OCI-LY7 (cell line): Measurements from ENCODE around the gene CBY2. TPM values are rescaled to one million over a fixed set of nuclear protein-coding genes. Genes with fewer than 3 reads are reported as not detected.

ENCODE experiments used
- BruUV-seq: library from RNA; stranded (reverse); fragments of 400-500 nt; replicated peaks from 2 replicates; lab custom pipeline; 2021; lab: Mats Ljungman, UMichigan
- CTCF ChIA-PET: fragments of 300-600 bp; sonication (Branson Sonifier 250); formaldehyde crosslinking; loops from one replicate; lab custom pipeline; 2022; ENCODE audit warnings: antibody characterized with exemption; ENCODE audit not compliant: unreplicated experiment; lab: Charles Lee
- POLR2A ChIA-PET: fragments of 300-600 bp; sonication (Branson Sonifier 250); formaldehyde crosslinking; loops from one replicate; lab custom pipeline; 2022; ENCODE audit warnings: antibody characterized with exemption; lab: Charles Lee
- DNase-seq: peaks from one replicate; pipeline ENCODE4 v3.0.0-alpha.2; 2015; ENCODE audit warnings: low spot score
- H2AFZ ChIP-seq: fragments of 200-600 bp; sonication (generic), shearing (Covaris generic); 2 replicates; pipeline ENCODE4 v1.6.1; 2014; ENCODE audit warnings: mild to moderate bottlenecking, antibody characterized with exemption, low read length, moderate library complexity
- H3K27ac ChIP-seq: fragments of 200-600 bp; sonication (generic); 2 replicates; pipeline ENCODE4 v1.5.1; 2014; ENCODE audit warnings: mixed run types, low read depth, mild to moderate bottlenecking, moderate library complexity, low read length, inconsistent platforms; ENCODE audit not compliant: poor library complexity, severe bottlenecking
- H3K36me3 ChIP-seq: fragments of 200-600 bp; sonication (generic); 2 replicates; pipeline ENCODE4 v1.6.1; 2014; ENCODE audit warnings: mild to moderate bottlenecking, antibody characterized with exemption, low read length, moderate library complexity, mixed read lengths; ENCODE audit not compliant: insufficient read depth
- H3K4me1 ChIP-seq: fragments of 200-600 bp; sonication (generic); 2 replicates; pipeline ENCODE4 v1.5.1; 2014; ENCODE audit warnings: mild to moderate bottlenecking, low read length; ENCODE audit not compliant: insufficient read depth, poor library complexity, severe bottlenecking
- H3K4me2 ChIP-seq: fragments of 200-600 bp; sonication (generic); 2 replicates; pipeline ENCODE4 v1.6.1; 2014; ENCODE audit warnings: mild to moderate bottlenecking, low read length
- H3K4me3 ChIP-seq: fragments of 200-600 bp; sonication (generic); 2 replicates; pipeline ENCODE4 v1.5.1; 2014; ENCODE audit warnings: mild to moderate bottlenecking, low read depth, low read length; ENCODE audit not compliant: poor library complexity, severe bottlenecking
- H3K79me2 ChIP-seq: fragments of 200-600 bp; sonication (generic); 2 replicates; pipeline ENCODE4 v1.6.1; 2016; ENCODE audit warnings: low read depth, mild to moderate bottlenecking, low read length, moderate library complexity, mixed read lengths; ENCODE audit not compliant: insufficient read depth
- H3K9me2 ChIP-seq: fragments of 200-600 bp; sonication (generic); 2 replicates; pipeline ENCODE4 v1.6.1; 2016; ENCODE audit warnings: mild to moderate bottlenecking, low read length, mixed read lengths; ENCODE audit not compliant: insufficient read depth
- H3K9me3 ChIP-seq: fragments of 200-600 bp; sonication (generic); 2 replicates; pipeline ENCODE4 v1.6.1; 2014; ENCODE audit warnings: mild to moderate bottlenecking, mixed run types, low read length, mixed read lengths
- H4K20me1 ChIP-seq: fragments of 200-600 bp; sonication (generic); 2 replicates; pipeline ENCODE4 v1.6.1; 2014; ENCODE audit warnings: mild to moderate bottlenecking, antibody characterized with exemption, low read length, moderate library complexity, mixed read lengths; ENCODE audit not compliant: insufficient read depth
- CTCF ChIP-seq: fragments of 200-600 bp; sonication (generic); conservative IDR thresholded peaks from 2 replicates; pipeline ENCODE4 v1.5.1; 2014; ENCODE audit warnings: mild to moderate bottlenecking, antibody characterized with exemption, low read length, moderate library complexity, mixed read lengths
- EZH2phosphoT487 ChIP-seq: fragments of 200-600 bp; sonication (generic); IDR thresholded peaks from 2 replicates; pipeline ENCODE4 v1.6.1; 2018; ENCODE audit warnings: low read depth, borderline replicate concordance, mild to moderate bottlenecking, mixed run types, antibody characterized with exemption, low read length, moderate library complexity, mixed read lengths
- intact Hi-C: fragments of 100-400 bp; cut with micrococcal nuclease; formaldehyde crosslinking; loops from one replicate; pipeline ENCODE4 v1.10.0; 2022; ENCODE audit not compliant: unreplicated experiment
- total RNA-seq, 2 experiments: library from RNA; depleted of rRNA in 1 of 2; stranded (reverse); fragments of >200 nt in 1 of 2; shearing (Covaris generic) in 1 of 2; gene quantifications; 2 replicates each; pipeline ENCODE4 v1.2.3, GENCODE V29; 2014 to 2022

CBY2 gene
- total RNA-seq, 2 experiments from 2014 or later: not detected

- Histone ChIP-seq H4K20me1 (no peaks in the 10 kb centered on the region), H3K9me3 (no peaks in the 10 kb centered on the region), H3K9me2 (no peaks in the 10 kb centered on the region), H2AFZ (no peak overlapping the region), H3K36me3 (no peaks in the 10 kb centered on the region), H3K79me2 (no peaks in the 10 kb centered on the region), H3K4me2 (no peak overlapping the region), H3K27ac (no peak overlapping the region), H3K4me1 (no peaks in the 10 kb centered on the region), H3K4me3 (no peak overlapping the region)
- no peak for TF ChIP-seq CTCF
- no peak for TF ChIP-seq EZH2phosphoT487
- DNase-seq: no peak
- CTCF ChIA-PET: no interaction called here
- POLR2A ChIA-PET: no interaction called here
- no TSS peak for BruUV-seq
- intact Hi-C loops: no loop called here
Observed at GRCh38 chr13:45713721-45714120, 11.6 kb downstream of the CBY2 start.

GRCh38 chr13:45714170-45714569 is 12.1 kb downstream of the CBY2 start:
- Histone ChIP-seq H3K4me2 (no peak overlapping the region), H3K9me2 (no peaks in the 10 kb centered on the region), H3K36me3 (no peaks in the 10 kb centered on the region), H3K27ac (no peak overlapping the region), H3K9me3 (no peaks in the 10 kb centered on the region), H4K20me1 (no peaks in the 10 kb centered on the region), H3K4me1 (no peaks in the 10 kb centered on the region), H3K4me3 (no peak overlapping the region), H3K79me2 (no peaks in the 10 kb centered on the region), H2AFZ (no peak overlapping the region)
- intact Hi-C loops: no loop called here
- BruUV-seq: no TSS peak
- TF ChIP-seq CTCF: no peak
- ChIA-PET POLR2A (no interaction called here), CTCF (no interaction called here)
- no peak for DNase-seq

GRCh38 chr13:45715351-45715750 is 13.2 kb downstream of the CBY2 start:
- H3K4me3 ChIP-seq: no peak overlapping the region
- TF ChIP-seq CTCF (no peak), EZH2phosphoT487 (no peak)
- no peak for DNase-seq
- H3K4me1 ChIP-seq: no peaks in the 10 kb centered on the region
- H3K36me3 ChIP-seq: no peaks in the 10 kb centered on the region
- BruUV-seq: no TSS peak
- no peaks in the 10 kb centered on the region for H4K20me1 ChIP-seq
- intact Hi-C loops: no loop called here
- H2AFZ ChIP-seq: no peak overlapping the region
- H3K4me2 ChIP-seq: no peak overlapping the region
- no peaks in the 10 kb centered on the region for H3K79me2 ChIP-seq
- ChIA-PET CTCF (no interaction called here), POLR2A (no interaction called here)
- no peak overlapping the region for H3K27ac ChIP-seq
- no peaks in the 10 kb centered on the region for H3K9me2 ChIP-seq
- H3K9me3 ChIP-seq: no peaks in the 10 kb centered on the region
